T-cell (primary cell): ENCODE data around the gene PJVK. TPM values are rescaled to one million over a fixed set of nuclear protein-coding genes. Genes with fewer than 3 reads are reported as not detected.
"Not testable (repeated sequence)": the region's sequence is repeated elsewhere in the genome, so short reads cannot be mapped to it uniquely, and the experiment has no call there.

Experiments
- ATAC-seq, 4 experiments: fragments of 200-7000 bp in 3 of 4; fragments of 150-1000 bp in 1 of 4; cut with Tn5 transposase; replicated peaks in 1 of 4; 1 replicate in 3 of 4; 2 replicates in 1 of 4; pipeline ENCODE4 v1.10.0; 2021; ENCODE audit warnings: moderate library complexity in 3 of 4, mild to moderate bottlenecking in 2 of 4, moderate number of reproducible peaks in 1 of 4
- CTCF ChIA-PET, 2 donors: fragments of 300-600 bp; sonication (Branson Sonifier 250); formaldehyde crosslinking; loops; one replicate each; lab custom pipeline; 2022; ENCODE audit warnings: antibody characterized with exemption in 2 of 2; lab: Charles Lee
- POLR2A ChIA-PET, 2 donors: fragments of 300-600 bp; sonication (Branson Sonifier 250); formaldehyde crosslinking; loops; one replicate each; lab custom pipeline; 2022; ENCODE audit warnings: antibody characterized with exemption in 2 of 2; lab: Charles Lee
- DNase-seq, 35 experiments: peaks; one replicate each; pipeline versions ENCODE4 v3.0.0 to v3.0.0-alpha.2; 2013 to 2023
- H3K27ac ChIP-seq: one replicate; pipeline ENCODE4 v1.5.1; 2013; ENCODE audit warnings: low read length
- H3K27me3 ChIP-seq, 2 experiments: replicated peaks in 1 of 2; 1 replicate in 1 of 2; 2 replicates in 1 of 2; pipeline versions ENCODE4 v1.6.1 to v1.7.0; 2013; ENCODE audit warnings: low read length in 1 of 2, mixed read lengths in 1 of 2; ENCODE audit not compliant: control insufficient read depth in 2 of 2, insufficient read depth in 2 of 2; ENCODE audit errors: extremely low read depth in 1 of 2
- H3K36me3 ChIP-seq, 2 donors: 1 replicate in 1 of 2; 2 replicates in 1 of 2; pipeline versions ENCODE4 v1.6.1 to v1.7.0; 2013; ENCODE audit warnings: low read length in 1 of 2; ENCODE audit not compliant: control insufficient read depth in 2 of 2, insufficient read depth in 1 of 2; ENCODE audit errors: extremely low read depth in 1 of 2
- H3K4me1 ChIP-seq, 2 experiments: 1 replicate in 1 of 2; 2 replicates in 1 of 2; pipeline versions ENCODE4 v1.6.1 to v1.7.0; 2013; ENCODE audit warnings: low read length in 2 of 2, mixed read lengths in 1 of 2; ENCODE audit not compliant: insufficient read depth in 2 of 2, control insufficient read depth in 1 of 2; ENCODE audit errors: extremely low read depth in 1 of 2
- H3K4me3 ChIP-seq, 2 donors: 1 replicate in 1 of 2; 2 replicates in 1 of 2; pipeline versions ENCODE4 v1.5.1 to v1.7.0; 2013; ENCODE audit warnings: mild to moderate bottlenecking in 2 of 2, low read length in 1 of 2, moderate library complexity in 1 of 2; ENCODE audit not compliant: control insufficient read depth in 1 of 2; ENCODE audit errors: extremely low read depth in 1 of 2
- H3K9me3 ChIP-seq: 2 replicates; pipeline ENCODE4 v1.7.0; 2013
- H3K27ac Mint-ChIP-seq, 2 donors: one replicate each; pipeline ENCODE4 v1.8.0; 2020 to 2021; ENCODE audit warnings: mild to moderate bottlenecking in 2 of 2, mixed read lengths in 2 of 2
- H3K27me3 Mint-ChIP-seq, 2 donors: one replicate each; pipeline ENCODE4 v1.8.0; 2021 to 2022; ENCODE audit warnings: mixed read lengths in 2 of 2
- H3K36me3 Mint-ChIP-seq: one replicate; pipeline ENCODE4 v1.8.0; 2021; ENCODE audit warnings: mixed read lengths
- H3K4me1 Mint-ChIP-seq, 3 donors: one replicate each; pipeline ENCODE4 v1.8.0; 2020 to 2022; ENCODE audit warnings: mixed read lengths in 3 of 3, mild to moderate bottlenecking in 1 of 3
- H3K4me3 Mint-ChIP-seq, 3 donors: one replicate each; pipeline ENCODE4 v1.8.0; 2020 to 2022; ENCODE audit warnings: mild to moderate bottlenecking in 3 of 3, mixed read lengths in 3 of 3, moderate library complexity in 3 of 3
- H3K9me3 Mint-ChIP-seq, 3 donors: one replicate each; pipeline ENCODE4 v1.8.0; 2020 to 2022; ENCODE audit warnings: mixed read lengths in 3 of 3
- WGBS: methylation state at CpG from one replicate; pipeline ENCODE4 v1.1.5; 2013; ENCODE audit warnings: missing lambda C conversion rate; ENCODE audit not compliant: insufficient coverage; 5-methylcytosine and 5-hydroxymethylcytosine counted together
- total RNA-seq, 35 experiments: library from RNA in 6 of 35; stranded (reverse) in 6 of 35; fragments of 120-200 nt in 1 of 35; gene quantifications; one replicate each; pipeline versions ENCODE4 v1.2.1 to v1.2.4 and lab custom pipeline; 2013 to 2026

PJVK gene
- total RNA-seq, 5 donors from 2014 or later (not counting 1 experiment from before 2014, with no cell fraction given) = 1.8 to 5.2 (median 4.3) TPM

- ChIA-PET CTCF (interaction anchor here (0.7 to 4.2 kb wide), 4 partner anchors 13 to 868 kb away, joined by 3 to 61 read pairs (median 19); no protein-coding TSS in a partner anchor), POLR2A (interaction anchor here in 1 of 2 donors (0.7 kb wide), 1 partner anchor 18 kb away, joined by 7 read pairs; no protein-coding TSS in a partner anchor)
- Mint-ChIP-seq H3K4me1 (peaks cover 21 to 30% (median 22%) of the 10 kb centered on the region in 3 donors), H3K4me3 (peak overlapping the region; percentile 79 to 98 (median 90))
- not testable (repeated sequence) for H3K9me3 ChIP-seq, H3K27ac Mint-ChIP-seq, H3K36me3 Mint-ChIP-seq, ATAC-seq, DNase-seq, H3K4me3 ChIP-seq, H3K27me3 Mint-ChIP-seq, H3K9me3 Mint-ChIP-seq, H3K27ac ChIP-seq, H3K27me3 ChIP-seq, H3K36me3 ChIP-seq
- peaks cover 11 to 15% of the 10 kb centered on the region in 2 experiments for H3K4me1 ChIP-seq
- 100% methylated on average over 4 of the region's 8 CpGs for WGBS
Observed at GRCh38 chr2:178412453-178412852, 38.7 kb upstream of the PJVK start.

GRCh38 chr2:178413472-178414265, 37.5 kb upstream of the PJVK start:
- Mint-ChIP-seq H3K9me3 (no peaks in the 10 kb centered on the region), H3K36me3 (no peaks in the 10 kb centered on the region), H3K4me1 (peaks cover 21 to 30% (median 22%) of the 10 kb centered on the region in 3 donors), H3K4me3 (peak overlapping the region; percentile 79 to 98 (median 90)), H3K27ac (peak overlapping the region; percentile 56 to 76), H3K27me3 (no peaks in the 10 kb centered on the region)
- Histone ChIP-seq H3K4me1 (peaks cover 11 to 15% of the 10 kb centered on the region in 2 experiments), H3K27me3 (no peaks in the 10 kb centered on the region), H3K36me3 (no peaks in the 10 kb centered on the region), H3K27ac (peak overlapping the region; percentile 78), H3K4me3 (peak overlapping the region; percentile 59 to 94), H3K9me3 (no peaks in the 10 kb centered on the region)
- DNase-seq (peak; percentile 50 to 81 (median 68)), ATAC-seq (peak; percentile 82 to 88 (median 88))
- ChIA-PET CTCF (interaction anchor here (0.7 to 4.2 kb wide), 24 partner anchors 9 to 301 kb away, joined by 3 to 61 read pairs (median 5); partner anchors contain the start of genes PJVK (in 1 of the 2), PRKRA (in 1 of the 2) and RBM45 (in 1 of the 2)), POLR2A (interaction anchor here (0.6 to 2.3 kb wide), 5 partner anchors 16 to 301 kb away, joined by 3 to 13 read pairs (median 4); partner anchors contain the start of genes PJVK (in 1 of the 2) and PRKRA (in 1 of the 2))
- under 1% methylated on average over 39 of the region's 45 CpGs for WGBS

- ATAC-seq = peak; percentile 62 to 69 (median 66)
Observed at GRCh38 chr2:178414266-178415247, 36.6 kb upstream of the PJVK start.

GRCh38 chr2:178415979-178416378, 35.2 kb upstream of the PJVK start:
- Mint-ChIP-seq H3K4me3 (no peak overlapping the region), H3K9me3 (no peaks in the 10 kb centered on the region), H3K36me3 (no peaks in the 10 kb centered on the region), H3K4me1 (peaks cover 21 to 36% (median 22%) of the 10 kb centered on the region in 3 donors), H3K27me3 (no peaks in the 10 kb centered on the region), H3K27ac (no peak overlapping the region)
- Histone ChIP-seq H3K27ac (no peak overlapping the region), H3K4me1 (peaks cover 11 to 15% of the 10 kb centered on the region in 2 experiments), H3K36me3 (no peaks in the 10 kb centered on the region), H3K4me3 (no peak overlapping the region), H3K9me3 (no peaks in the 10 kb centered on the region), H3K27me3 (no peaks in the 10 kb centered on the region)
- ATAC-seq (no peak), DNase-seq (no peak)
- CTCF ChIA-PET = interaction anchor here (1.7 to 4.2 kb wide), 5 partner anchors 14 to 107 kb away, joined by 7 to 61 read pairs (median 28); no protein-coding TSS in a partner anchor
- POLR2A ChIA-PET = no interaction called here

More at GRCh38 chr2:178414266-178415247, 36.6 kb upstream of the PJVK start:
- Mint-ChIP-seq H3K9me3 (no peaks in the 10 kb centered on the region), H3K4me1 (peaks cover 21 to 32% (median 22%) of the 10 kb centered on the region in 3 donors), H3K27ac (peak overlapping the region; percentile 56 to 76), H3K27me3 (no peaks in the 10 kb centered on the region), H3K4me3 (peak overlapping the region; percentile 79 to 98 (median 90)), H3K36me3 (no peaks in the 10 kb centered on the region)
- POLR2A ChIA-PET = interaction anchor here (0.7 to 2.3 kb wide), 3 partner anchors 16 to 302 kb away, joined by 3 to 13 read pairs (median 3); partner anchors contain the start of genes PJVK (in 1 of the 2) and PRKRA (in 1 of the 2)
- CTCF ChIA-PET = interaction anchor here (0.6 to 4.2 kb wide), 27 partner anchors 8 to 302 kb away, joined by 3 to 61 read pairs (median 5); partner anchors contain the start of genes PJVK (in 1 of the 2), PRKRA (in 1 of the 2) and RBM45 (in 1 of the 2)
- peak; percentile 34 to 86 (median 61) for DNase-seq
- H3K36me3 ChIP-seq = no peaks in the 10 kb centered on the region
- no peaks in the 10 kb centered on the region for H3K9me3 ChIP-seq
- peaks cover 11 to 15% of the 10 kb centered on the region in 2 experiments for H3K4me1 ChIP-seq
- peak overlapping the region; percentile 59 to 94 for H3K4me3 ChIP-seq
- WGBS = 8% methylated on average over 12 of the region's 21 CpGs
- peak overlapping the region; percentile 78 for H3K27ac ChIP-seq
- H3K27me3 ChIP-seq = no peaks in the 10 kb centered on the region

- DNase-seq (no peak), ATAC-seq (no peak)
- CTCF ChIA-PET = interaction anchor here (0.6 to 2.5 kb wide), 6 partner anchors 16 to 433 kb away, joined by 3 to 15 read pairs (median 4); no protein-coding TSS in a partner anchor
- POLR2A ChIA-PET = interaction anchor here in 1 of 2 donors (0.5 kb wide), 1 partner anchor 16 kb away, joined by 3 read pairs; no protein-coding TSS in a partner anchor
- peaks cover 0 to 4% (median 0%) of the 10 kb centered on the region in 3 donors for H3K9me3 Mint-ChIP-seq
- Histone ChIP-seq H3K27me3 (no peaks in the 10 kb centered on the region), H3K27ac (no peak overlapping the region), H3K36me3 (peaks cover 0 to 3% of the 10 kb centered on the region in 2 donors), H3K4me3 (no peak overlapping the region), H3K4me1 (peaks cover 11 to 15% of the 10 kb centered on the region in 2 experiments), H3K9me3 (no peaks in the 10 kb centered on the region)
- no peak overlapping the region for H3K4me3 Mint-ChIP-seq
- H3K36me3 Mint-ChIP-seq = peaks cover 8% of the 10 kb centered on the region
- peaks cover 19 to 36% (median 22%) of the 10 kb centered on the region in 3 donors for H3K4me1 Mint-ChIP-seq
- WGBS = no CpG with 5 or more reads among the region's 3 CpGs
- H3K27me3 Mint-ChIP-seq = no peaks in the 10 kb centered on the region
- no peak overlapping the region for H3K27ac Mint-ChIP-seq
Observed at GRCh38 chr2:178417916-178418315, 33.3 kb upstream of the PJVK start.
